GM18868 (cell line): ENCODE data around the gene ZNF274.
"Not testable (repeated sequence)": the region's sequence is repeated elsewhere in the genome, so short reads cannot be mapped to it uniquely, and the experiment has no call there.

Experiments
- ATAC-seq: cut with Tn5 transposase; IDR thresholded peaks from one replicate; pipeline ENCODE4 v1.9.1; 2021; ENCODE audit warnings: mild to moderate bottlenecking, moderate library complexity; ENCODE audit not compliant: unreplicated experiment

ZNF274 gene

GRCh38 chr19:58209577-58209976 is 26.7 kb downstream of the ZNF274 start:
- no peak for ATAC-seq

GRCh38 chr19:58212336-58213074 is 29.6 kb downstream of the ZNF274 start:
- ATAC-seq, result no peak

- ATAC-seq, result no peak
These were observed 30.2 kb downstream of the ZNF274 start for GRCh38 chr19:58213075-58213369.

- no peak for ATAC-seq
These were observed 34.2 kb downstream of the ZNF274 start for GRCh38 chr19:58217069-58217481.

GRCh38 chr19:58217607-58218391 is 34.9 kb downstream of the ZNF274 start:
- ATAC-seq, result no peak

GRCh38 chr19:58218899-58219298 is 36.0 kb downstream of the ZNF274 start:
- no peak for ATAC-seq

- ATAC-seq, result no peak
These were observed 45.2 kb downstream of the ZNF274 start for GRCh38 chr19:58227964-58228584.

GRCh38 chr19:58228585-58229254 is 45.9 kb downstream of the ZNF274 start, which contains the start of gene ZNF544:
Gene ZNF544 (plus strand): TSS chr19:58228914. CDS start chr19:58244024, 15,110 bp downstream.
- peak; percentile 95 for ATAC-seq

GRCh38 chr19:58229255-58229639 is 46.4 kb downstream of the ZNF274 start:
- no peak for ATAC-seq

GRCh38 chr19:58237324-58237723 is 54.5 kb downstream of the ZNF274 start:
- ATAC-seq, result no peak

- ATAC-seq, result no peak
These were observed 60.5 kb downstream of the ZNF274 start for GRCh38 chr19:58243351-58243750.

GRCh38 chr19:58248886-58249285 is 66.0 kb downstream of the ZNF274 start:
- no peak for ATAC-seq

- ATAC-seq, result no peak
These were observed 69.3 kb downstream of the ZNF274 start for GRCh38 chr19:58252102-58252685.

- ATAC-seq, result not testable (repeated sequence)
These were observed 75.4 kb downstream of the ZNF274 start for GRCh38 chr19:58258259-58258658.

- no peak for ATAC-seq
These were observed 78.7 kb downstream of the ZNF274 start for GRCh38 chr19:58261600-58261967.

GRCh38 chr19:58261968-58262921 is 79.4 kb downstream of the ZNF274 start:
- no peak for ATAC-seq

GRCh38 chr19:58262922-58263296 is 80.0 kb downstream of the ZNF274 start:
- ATAC-seq, result no peak
